NCI-H2081 (cell line): ENCODE data around the gene OR1J4.
A peak's percentile ranks its signal among the peaks of the same experiment; 100 is the strongest.
"Not testable (repeated sequence)": the region's sequence is repeated elsewhere in the genome, so short reads cannot be mapped to it uniquely, and the experiment has no call there.

ENCODE experiments used
- DNase-seq, 2 experiments: peaks; one replicate each; lab custom pipeline; 2025; lab: John Stamatoyannopoulos, UW

The OR1J4 gene, protein sequence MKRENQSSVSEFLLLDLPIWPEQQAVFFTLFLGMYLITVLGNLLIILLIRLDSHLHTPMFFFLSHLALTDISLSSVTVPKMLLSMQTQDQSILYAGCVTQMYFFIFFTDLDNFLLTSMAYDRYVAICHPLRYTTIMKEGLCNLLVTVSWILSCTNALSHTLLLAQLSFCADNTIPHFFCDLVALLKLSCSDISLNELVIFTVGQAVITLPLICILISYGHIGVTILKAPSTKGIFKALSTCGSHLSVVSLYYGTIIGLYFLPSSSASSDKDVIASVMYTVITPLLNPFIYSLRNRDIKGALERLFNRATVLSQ

DNA sequence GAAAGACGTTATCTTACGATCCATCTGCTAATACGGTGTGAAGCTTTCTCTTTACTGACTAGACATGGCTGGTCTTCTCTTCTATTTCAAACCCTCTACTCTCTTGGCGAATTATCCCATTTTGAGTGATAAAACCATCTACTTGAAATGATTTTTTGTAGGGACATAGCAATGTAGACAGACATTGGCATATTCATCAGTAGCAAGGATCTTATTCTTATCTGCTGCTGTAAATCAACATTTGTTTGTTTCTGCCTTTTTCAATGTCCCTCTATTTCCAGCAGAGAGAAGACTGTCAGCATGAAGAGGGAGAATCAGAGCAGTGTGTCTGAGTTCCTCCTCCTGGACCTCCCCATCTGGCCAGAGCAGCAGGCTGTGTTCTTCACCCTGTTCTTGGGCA, at the start of gene OR1J4:
TSS of gene OR1J4 (plus strand) at position 301 of the 400 bp plus-strand sequence. CDS start at position 301, 0 bp downstream.
- no peak for DNase-seq

DNA sequence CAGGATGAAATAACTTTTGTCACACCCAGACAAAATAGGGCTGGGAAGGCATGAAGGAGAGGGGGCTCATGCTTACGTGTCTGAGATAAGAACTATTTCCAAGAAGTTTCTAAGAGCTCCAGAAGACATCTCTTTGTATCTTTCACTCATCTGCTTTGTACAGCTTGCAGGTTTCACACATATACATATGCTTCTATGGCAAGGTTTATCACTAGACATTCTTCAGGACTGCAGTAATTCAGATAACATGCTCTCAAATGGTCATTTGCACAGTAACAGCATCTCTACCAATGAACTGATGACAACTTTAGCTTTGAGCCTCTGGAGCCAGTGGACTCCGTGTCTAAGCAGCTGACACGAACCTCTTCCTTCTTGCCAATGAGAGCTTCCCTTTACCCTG, 44.4 kb upstream of the OR1J4 start:
- DNase-seq: no peak

DNA sequence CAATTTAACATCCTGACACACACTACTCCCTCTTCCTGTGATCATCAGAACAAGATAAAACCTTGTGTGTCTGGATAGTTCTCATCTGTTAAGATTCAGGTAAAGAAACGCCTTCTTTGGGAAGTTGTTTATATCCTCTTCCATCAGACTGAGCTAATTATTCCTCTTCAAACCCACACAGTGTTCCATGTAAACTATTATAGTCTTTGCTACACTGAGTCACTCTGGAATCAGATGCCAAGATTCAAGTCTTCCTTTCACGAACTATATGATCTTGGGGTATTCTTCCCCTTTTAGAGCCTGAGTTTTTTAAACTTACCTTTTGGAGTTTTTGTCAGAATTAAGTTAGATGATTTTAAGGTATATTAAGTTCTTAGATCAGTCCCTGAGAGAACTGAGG, 43.2 kb upstream of the OR1J4 start:
- DNase-seq: no peak

DNA sequence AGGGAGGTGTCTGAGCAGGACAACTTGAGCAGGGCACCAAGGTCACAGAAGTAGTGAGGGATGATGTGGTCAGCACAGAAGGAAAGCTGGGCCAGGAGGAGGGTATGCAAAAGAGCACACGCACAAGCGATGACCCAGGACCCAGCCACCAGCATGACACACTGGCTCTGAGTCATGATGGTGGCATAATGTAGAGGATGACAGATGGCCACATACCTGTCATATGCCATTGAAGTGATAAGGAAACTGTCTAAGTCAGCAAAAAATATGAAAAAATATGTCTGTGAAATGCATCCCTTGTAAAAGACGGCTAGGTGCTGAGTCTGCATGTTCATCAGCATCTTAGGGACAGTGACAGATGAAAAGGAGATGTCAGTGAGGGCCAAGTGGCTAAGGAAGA, 41.6 kb upstream of the OR1J4 start:
- DNase-seq: no peak

DNA sequence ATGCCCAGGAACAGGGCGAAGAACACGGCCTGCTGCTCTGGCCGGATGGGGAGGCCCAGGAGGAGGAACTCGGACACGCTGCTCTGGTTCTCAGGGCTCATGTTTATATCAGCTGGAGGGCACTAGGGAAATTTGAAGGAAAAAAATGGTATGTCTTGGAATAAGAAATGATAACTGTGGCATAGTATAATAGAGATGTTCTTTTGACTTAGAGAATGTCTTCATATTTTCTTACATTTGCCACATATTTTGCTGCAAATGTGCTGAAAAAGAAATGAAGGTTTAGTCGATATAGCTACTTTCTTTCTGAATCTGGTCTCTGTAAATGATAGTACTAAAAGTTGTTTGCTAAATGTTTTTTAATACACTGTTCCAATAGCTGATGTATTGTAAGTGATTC, 41.1 kb upstream of the OR1J4 start, which contains the start of gene OR1J1:
TSS of gene OR1J1 (minus strand) at position 101 of the 400 bp plus-strand sequence. CDS start at position 101, 0 bp downstream.
- no peak for DNase-seq

DNA sequence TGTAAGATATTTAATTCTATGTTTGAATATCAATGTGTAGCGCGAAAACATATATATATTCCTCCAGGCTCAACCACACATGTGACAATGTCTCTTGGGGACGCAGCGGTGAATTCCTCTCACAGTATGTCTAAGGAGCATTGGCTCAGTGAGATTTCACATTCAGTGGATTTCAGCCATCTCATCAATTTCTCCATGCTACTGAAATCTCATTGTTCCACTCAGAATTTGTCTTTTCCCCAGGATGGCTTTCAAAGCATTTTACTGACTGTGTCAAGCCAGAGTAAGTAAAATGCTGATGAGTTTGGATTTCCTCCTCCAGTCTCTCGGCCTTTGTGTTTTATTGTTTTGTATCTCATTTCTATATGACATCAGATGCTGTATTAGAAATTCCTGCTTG, 39.9 kb upstream of the OR1J4 start:
- DNase-seq: no peak

DNA sequence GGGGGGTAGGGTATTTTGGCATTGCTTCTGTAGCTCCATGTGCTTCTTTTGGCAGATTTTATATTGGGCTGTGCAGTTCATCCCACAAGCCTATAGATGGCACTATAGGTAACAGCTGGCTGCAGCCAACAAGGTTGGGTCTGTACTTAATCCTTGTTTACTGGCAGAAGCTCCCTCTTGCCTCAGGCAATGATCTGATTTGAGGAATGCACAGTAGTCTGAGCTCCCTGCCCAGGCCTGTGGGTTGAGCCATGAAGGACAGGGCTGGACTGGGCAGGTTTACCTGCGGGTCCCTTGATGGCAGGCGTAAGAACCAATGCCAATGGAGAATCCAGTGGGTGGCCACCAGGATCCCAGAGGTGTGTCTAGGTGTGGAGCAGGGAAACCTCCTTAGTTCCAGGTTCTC, 20.1 kb upstream of the OR1J4 start:
- peak; percentile 41 to 63 for DNase-seq

DNA sequence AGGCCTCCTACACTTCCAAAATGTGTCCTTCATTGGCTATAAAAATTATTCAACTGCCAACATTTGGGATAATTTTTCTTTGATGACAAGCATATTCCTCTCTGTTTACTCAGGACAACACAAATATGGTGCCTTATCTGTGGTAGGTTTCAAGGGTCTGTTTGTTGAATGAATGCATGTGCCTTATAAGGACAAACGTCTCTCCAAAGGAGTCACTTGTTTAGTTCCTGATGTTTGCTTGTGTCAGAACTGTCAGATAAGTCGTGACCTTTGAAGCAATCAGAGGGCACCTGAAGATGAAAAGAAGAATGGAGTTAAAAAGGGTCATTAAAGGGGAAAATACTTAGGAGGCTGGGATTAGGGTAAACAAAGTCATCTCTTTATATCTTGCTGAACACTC, 12.0 kb upstream of the OR1J4 start:
- DNase-seq: no peak

DNA sequence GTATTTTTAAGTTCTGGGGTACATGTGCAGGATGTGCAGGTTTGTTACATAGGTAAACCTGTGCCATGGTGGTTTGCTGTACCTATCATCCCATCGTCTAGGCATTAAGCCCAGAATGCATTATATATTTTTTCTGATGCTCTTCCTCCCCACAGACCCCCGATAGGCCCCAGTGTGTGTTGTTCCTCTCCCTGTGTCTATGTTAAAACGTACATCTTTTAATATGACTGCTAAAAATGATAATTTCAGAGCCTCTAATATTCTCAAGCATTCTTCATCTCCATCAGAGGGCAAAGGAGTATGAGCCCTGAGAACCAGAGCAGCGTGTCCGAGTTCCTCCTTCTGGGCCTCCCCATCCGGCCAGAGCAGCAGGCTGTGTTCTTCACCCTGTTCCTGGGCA, 8.4 kb upstream of the OR1J4 start, which contains the start of gene OR1J2:
TSS of gene OR1J2 (plus strand) at position 301 of the 400 bp plus-strand sequence. CDS start at position 301, 0 bp downstream.
- DNase-seq: no peak

DNA sequence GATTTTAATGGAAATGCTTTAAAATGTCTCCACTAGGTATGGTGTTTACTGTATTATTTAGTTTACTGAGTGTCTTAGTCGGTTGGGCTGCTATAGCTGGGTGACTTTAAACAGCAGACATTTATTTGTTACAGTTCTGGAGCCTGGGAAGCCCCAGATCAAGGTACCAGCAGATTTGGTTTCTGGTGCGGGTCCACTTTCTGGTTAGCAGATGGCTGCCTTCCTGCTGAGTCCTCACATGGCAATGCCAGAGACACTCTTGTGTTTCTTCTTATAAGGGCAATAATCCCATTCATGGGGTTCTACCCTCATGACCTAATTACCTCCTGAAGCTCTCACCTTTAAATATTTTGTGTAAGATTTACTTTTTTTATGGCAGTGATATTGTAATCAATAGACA, 715 bp upstream of the OR1J4 start:
- no peak for DNase-seq

DNA sequence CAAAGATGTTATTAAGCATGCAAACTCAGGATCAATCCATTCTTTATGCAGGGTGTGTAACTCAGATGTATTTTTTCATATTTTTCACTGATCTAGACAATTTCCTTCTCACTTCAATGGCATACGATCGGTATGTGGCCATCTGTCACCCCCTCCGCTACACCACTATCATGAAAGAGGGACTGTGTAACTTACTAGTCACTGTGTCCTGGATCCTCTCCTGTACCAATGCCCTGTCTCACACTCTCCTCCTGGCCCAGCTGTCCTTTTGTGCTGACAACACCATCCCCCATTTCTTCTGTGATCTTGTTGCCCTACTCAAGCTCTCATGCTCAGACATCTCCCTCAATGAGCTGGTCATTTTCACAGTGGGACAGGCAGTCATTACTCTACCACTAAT, 435 bp downstream of the OR1J4 start:
- DNase-seq: no peak

DNA sequence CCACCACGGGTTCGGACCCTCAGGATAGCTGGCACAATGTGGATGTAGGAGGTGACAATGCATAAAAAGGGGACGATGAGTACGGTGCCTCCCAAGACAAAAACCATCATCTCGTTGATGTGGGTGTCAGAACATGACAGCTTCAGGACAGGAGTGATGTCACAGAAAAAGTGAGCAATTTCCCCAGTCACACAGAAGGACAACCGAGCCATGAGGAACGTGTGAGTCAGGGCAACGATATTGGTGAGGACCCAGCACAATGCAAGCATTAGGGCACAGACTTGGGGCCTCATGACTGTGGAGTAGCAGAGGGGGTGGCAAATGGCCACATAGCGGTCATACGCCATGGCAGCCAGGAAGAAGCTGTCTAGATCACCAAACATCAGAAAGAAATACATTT, 7.7 kb downstream of the OR1J4 start:
- no peak for DNase-seq

DNA sequence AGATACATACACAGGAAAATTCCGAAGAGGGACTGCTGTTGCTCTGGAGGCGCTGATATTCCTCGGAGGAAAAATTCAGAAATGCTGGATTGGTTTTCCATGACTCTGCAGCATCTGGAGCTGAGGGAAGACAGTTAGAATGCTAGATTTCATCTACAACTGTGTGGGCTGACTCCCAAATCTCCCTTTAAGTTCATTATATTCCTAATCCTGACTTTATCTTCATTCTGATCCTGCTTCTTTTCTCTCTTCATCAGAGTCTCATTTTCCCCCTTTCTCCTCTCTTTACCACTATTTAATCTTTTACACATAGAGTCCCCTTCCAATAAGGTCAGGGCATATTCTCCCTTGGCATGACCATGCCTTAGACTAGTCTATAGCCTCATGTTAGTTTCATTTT, 8.3 kb downstream of the OR1J4 start, which contains the start of gene OR1N1:
TSS of gene OR1N1 (minus strand) at position 101 of the 400 bp plus-strand sequence. CDS start at position 101, 0 bp downstream.
- DNase-seq: no peak

DNA sequence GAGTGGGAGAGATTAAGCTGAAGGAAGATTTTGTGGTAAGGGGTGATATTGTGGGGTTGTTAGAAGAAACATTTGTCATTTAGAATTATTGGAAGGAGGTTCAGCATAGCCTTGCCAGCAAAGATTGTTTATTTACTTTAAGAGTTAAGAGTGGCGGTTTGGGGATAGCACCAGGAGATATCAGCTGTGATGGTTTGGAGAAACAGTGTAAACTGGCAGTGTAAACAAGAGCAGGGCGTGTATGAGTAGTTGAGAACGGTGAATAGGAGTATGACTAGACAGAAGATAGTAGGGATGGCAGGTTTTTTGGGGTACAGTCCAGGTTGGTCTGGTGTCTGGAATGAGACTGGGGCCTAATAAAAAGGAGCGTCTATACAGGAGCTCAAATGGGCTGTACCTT, 12.2 kb downstream of the OR1J4 start:
- DNase-seq: not testable (repeated sequence)

DNA sequence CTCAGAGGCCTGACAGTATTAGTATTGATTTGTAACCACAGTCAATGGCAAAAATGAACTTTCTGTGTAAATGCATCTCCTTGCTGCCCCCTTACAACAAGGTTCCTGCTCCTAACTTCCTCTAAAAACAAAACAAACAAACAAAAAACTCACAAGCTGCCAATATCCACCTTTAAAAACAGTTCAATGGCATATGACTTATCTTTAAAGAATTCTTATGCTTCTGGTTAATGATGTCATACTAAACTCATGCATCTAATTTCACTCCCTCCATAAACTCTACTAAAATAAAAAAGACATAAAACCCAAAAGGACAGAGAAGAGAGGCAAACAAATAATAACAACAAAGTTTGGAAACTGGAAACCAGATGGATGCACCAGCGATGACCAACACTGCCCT, 17.2 kb downstream of the OR1J4 start:
- DNase-seq: no peak

DNA sequence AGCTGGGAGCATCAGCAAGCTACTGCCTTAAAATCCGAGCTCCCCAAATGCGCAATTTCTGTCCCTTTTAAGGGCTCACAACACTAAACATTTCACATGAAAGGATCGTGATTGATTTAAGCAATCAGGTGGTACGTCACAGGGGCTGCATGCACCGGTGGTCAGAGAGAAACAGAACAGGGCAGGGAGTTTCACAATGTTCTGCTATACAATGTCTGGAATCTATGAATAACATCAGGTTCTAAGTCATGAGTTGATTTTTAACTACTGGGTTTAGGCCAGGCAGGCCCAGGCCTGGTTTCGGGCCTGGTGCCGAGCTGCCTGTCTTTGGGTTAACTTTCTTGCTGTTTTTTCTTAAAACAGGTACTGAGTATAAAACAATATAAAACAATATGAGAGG, 18.1 kb downstream of the OR1J4 start:
- DNase-seq: not testable (repeated sequence)

DNA sequence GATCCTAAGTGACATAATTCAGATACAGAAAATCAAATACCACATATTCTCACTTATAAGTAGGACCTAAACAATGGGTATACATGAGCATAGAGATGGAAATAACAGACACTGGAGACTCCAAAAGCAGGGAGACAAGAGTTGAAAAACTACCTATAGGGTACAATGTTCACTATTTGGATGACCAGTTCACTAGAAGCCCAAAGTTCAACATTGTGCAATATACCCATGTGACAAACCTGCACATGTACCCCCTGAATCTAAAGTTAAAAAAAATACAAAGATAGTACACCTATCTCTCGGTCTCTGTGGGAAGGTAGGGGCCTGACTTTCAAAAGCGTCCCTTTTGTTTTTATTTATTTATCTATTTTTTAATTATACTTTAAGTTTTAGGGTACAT, 19.8 kb downstream of the OR1J4 start:
- no peak for DNase-seq

DNA sequence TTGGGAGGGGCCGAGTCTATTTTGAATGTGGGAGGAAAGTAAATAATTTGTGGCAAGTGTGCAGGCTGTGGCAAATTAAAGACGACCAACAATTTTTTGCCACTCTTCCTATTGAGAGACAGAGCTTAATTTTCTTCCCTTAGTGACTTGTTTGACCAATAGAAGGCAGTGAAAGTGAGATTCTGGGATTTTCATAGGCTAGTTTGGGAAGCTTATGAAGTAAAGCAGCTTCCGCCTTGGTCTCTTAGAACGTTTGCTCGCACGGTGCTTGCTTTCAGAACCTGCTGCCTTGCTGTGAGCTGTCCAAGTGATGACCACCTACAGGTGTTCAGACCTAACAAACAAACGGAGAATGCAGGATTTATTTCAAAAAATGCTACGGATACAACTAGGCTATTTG, 27.3 kb downstream of the OR1J4 start:
- DNase-seq: no peak

DNA sequence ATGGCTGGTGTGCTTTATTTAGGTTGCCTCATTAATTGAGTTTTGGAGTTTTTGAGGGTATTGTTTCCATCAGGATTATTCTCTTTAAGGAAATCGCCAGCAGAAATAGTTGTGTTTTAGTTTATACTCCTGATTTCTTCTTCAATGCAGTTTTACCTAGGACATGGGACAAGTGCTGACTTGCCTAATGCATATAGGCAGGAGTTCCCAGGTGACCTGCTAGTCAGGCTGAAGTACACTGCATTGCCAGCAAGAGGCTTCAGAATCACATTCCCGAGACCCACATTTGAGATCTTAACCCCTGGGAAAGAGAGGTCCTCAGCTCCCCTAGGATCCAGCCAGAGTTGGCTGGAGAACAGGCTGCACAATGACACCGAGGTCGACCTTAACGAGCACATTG, 32.4 kb downstream of the OR1J4 start:
- DNase-seq: no peak

DNA sequence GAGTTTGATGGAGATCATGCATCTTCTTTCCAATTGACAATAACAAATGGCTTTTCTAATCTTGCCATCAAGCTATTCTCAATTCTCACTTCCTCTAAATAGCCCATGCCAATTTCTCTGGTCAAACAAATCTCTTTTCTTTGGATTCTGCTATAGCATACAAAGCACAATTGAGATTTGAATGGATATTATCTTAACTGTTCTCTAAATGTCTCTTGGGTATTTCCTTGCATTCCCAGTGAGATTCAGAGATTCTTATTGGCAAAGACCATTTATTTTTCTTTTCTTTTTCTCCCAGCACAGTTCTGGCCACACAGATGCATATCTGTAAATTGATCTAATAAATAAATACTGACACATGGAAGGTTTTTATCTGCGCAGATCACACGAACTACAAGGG, 33.9 kb downstream of the OR1J4 start, which contains the start of gene OR1N2:
TSS of gene OR1N2 (plus strand) at position 301 of the 400 bp plus-strand sequence. CDS start 100 bp downstream, outside the sequence.
- no peak for DNase-seq

DNA sequence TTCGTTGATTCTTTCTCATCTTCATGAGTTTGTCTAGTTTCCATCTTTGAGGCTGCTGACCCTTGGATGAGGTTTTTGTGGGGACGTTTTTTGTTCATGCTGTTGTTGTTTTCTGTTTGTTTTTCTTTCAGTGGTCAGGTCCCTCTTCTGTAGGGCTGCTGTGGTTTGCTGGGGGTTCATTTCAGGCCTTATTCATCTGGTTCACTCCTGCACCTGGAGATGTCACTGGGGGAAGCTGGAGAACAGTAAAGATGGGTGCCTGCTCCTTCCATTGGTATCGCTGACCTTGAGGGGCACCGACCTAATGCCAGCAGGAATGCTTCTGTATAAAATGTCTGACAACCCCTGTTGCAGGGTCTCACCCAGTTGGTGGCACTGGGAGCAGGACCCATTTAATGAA, 42.5 kb downstream of the OR1J4 start:
- DNase-seq: no peak

DNA sequence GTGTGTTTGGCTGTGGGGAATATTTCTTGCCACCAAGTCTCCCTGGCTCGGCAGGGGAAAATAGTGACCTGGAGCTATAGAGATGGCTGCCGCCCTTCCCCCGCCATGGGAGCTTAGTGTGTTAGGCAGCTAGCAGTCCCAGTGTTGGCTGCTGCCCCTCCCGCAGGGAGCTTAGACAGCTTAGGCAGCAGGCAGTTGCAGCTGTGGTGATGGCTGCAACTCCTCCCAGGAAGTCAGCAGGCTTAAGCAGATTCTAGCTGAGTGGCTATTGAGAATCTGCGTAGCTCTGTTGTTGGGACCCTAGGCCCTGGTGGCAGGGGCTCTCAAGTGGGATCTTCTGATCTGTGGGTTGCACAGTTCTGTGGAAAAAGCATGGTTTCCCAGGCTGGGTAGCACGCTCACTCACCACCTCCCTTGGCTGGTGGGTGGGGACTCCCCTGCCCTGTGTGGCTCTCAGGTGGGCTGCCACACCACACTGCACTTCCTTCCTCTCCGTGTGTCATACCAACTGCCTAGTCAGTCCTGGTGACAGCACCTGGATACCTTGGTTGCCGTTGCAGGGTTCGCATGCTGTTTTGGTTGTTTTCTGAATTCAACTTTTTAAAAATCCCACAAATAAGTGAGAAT, 43.3 kb downstream of the OR1J4 start:
- DNase-seq: no peak

DNA sequence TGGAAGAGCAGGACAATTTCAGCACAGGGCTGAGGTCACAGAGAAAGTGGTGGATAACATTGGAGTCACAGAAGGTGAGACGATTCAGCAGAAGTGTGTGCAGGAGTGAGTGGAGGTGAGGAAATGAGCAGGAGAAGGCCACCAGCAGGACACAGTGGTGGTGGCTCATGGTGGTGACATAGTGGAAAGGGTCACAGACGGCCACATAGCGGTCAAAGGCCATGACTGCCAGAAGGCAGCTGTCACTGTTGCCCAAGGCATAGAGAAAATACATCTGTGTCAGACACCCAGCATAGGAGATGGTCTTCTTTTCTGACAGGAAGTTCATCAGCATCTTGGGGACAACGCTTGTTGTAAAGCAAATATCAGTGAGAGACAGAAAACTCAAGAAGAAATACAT, 49.0 kb downstream of the OR1J4 start:
- DNase-seq: no peak
